ENCODE results near the gene CSAG2. TPM values are rescaled to one million over a fixed set of nuclear protein-coding genes. Genes with fewer than 3 reads are reported as not detected.

CSAG2 gene
- total and polyA plus RNA-seq, 8 donors, result not detected

DNA sequence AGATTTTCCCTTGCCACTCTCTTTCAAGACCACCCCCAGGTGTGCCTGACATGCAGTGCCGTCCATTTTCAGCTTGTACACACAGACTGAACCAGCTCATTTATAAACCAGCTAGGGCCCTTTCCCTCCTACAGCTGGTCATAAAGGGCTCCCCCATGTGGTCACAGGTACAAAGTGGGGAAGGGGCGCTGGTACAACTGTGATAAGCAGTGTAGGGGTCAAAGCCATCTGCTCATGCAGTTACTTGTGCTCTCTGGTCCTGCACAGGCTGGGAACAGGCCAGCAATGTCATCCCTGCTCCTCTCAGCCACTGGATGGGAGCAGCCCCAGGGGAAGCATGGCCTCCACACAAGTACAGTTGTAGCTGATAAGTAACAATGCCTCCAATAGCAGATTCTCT is 50.8 kb downstream of the CSAG2 start:
- H3K9me3 ChIP-seq, result peaks cover 0 to 3% (median 0%) of the 10 kb centered on the region in 4 donors
- H3K4me3 ChIP-seq, result no peak overlapping the region
- H3K27me3 ChIP-seq, result no peaks in the 10 kb centered on the region
- DNase-seq, result no peak
- no peaks in the 10 kb centered on the region for H3K4me1 ChIP-seq
- TF ChIP-seq, protein P1, sequence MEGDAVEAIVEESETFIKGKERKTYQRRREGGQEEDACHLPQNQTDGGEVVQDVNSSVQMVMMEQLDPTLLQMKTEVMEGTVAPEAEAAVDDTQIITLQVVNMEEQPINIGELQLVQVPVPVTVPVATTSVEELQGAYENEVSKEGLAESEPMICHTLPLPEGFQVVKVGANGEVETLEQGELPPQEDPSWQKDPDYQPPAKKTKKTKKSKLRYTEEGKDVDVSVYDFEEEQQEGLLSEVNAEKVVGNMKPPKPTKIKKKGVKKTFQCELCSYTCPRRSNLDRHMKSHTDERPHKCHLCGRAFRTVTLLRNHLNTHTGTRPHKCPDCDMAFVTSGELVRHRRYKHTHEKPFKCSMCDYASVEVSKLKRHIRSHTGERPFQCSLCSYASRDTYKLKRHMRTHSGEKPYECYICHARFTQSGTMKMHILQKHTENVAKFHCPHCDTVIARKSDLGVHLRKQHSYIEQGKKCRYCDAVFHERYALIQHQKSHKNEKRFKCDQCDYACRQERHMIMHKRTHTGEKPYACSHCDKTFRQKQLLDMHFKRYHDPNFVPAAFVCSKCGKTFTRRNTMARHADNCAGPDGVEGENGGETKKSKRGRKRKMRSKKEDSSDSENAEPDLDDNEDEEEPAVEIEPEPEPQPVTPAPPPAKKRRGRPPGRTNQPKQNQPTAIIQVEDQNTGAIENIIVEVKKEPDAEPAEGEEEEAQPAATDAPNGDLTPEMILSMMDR (IDR thresholded peaks at IDR 0.05), result no peak
- no peak for TF ChIP-seq POLR2A (IDR thresholded peaks at IDR 0.05)
- no peak for TF ChIP-seq EP300 (IDR thresholded peaks at IDR 0.05)
- no peak for TF ChIP-seq POLR2AphosphoS5 (IDR thresholded peaks at IDR 0.05)
- no peaks in the 10 kb centered on the region for H3K36me3 ChIP-seq
- intact Hi-C loops (cut with DNase I; ENCODE audit: low total_unique reads), result no loop called here
- 14 to 43% (median 21%) methylated on average over 2 of the region's 2 CpGs for WGBS, 5 donors
- H3K27ac ChIP-seq, result no peak overlapping the region

Other genes with a start within 250 kb of the CSAG2 start
- under 1 TPM in 1 of 5 donors, not detected in 4; 0.18 TPM for gene GABRQ, start 71.4 kb downstream of the CSAG2 start, total RNA-seq
- under 1 TPM in 1 of 3 donors, not detected in 2; 0.05 TPM for gene GABRQ, start 71.4 kb downstream of the CSAG2 start, polyA plus RNA-seq
- gene MAGEA3, start 10.5 kb downstream of the CSAG2 start, total RNA-seq, result not detected
- not detected for gene MAGEA3, start 10.5 kb downstream of the CSAG2 start, polyA plus RNA-seq
- not detected for gene MAGEA2B, start 5.4 kb upstream of the CSAG2 start, total RNA-seq
- gene MAGEA2B, start 5.4 kb upstream of the CSAG2 start, polyA plus RNA-seq, result not detected
- not detected for gene CSAG1, start 24.4 kb upstream of the CSAG2 start, total RNA-seq
- gene CSAG1, start 24.4 kb upstream of the CSAG2 start, polyA plus RNA-seq, result not detected
- not detected for gene MAGEA12, start 24.5 kb upstream of the CSAG2 start, total RNA-seq
- not detected for gene MAGEA12, start 24.5 kb upstream of the CSAG2 start, polyA plus RNA-seq
- gene MAGEA2, start 44.6 kb upstream of the CSAG2 start, total RNA-seq, result not detected
- not detected for gene MAGEA2, start 44.6 kb upstream of the CSAG2 start, polyA plus RNA-seq
- not detected for gene CSAG3, start 49.9 kb upstream of the CSAG2 start, total RNA-seq
- gene CSAG3, start 49.9 kb upstream of the CSAG2 start, polyA plus RNA-seq, result not detected
- not detected for gene MAGEA6, start 60.4 kb upstream of the CSAG2 start, total RNA-seq
- gene MAGEA6, start 60.4 kb upstream of the CSAG2 start, polyA plus RNA-seq, result not detected
- gene CETN2, start 121.5 kb upstream of the CSAG2 start, total RNA-seq, result 10 to 100 TPM in 4 of 5 donors, 1 to 10 TPM in 1; 10.0 to 45.5 (median 29.0) TPM
- 10 to 100 TPM; 29.0 to 33.1 (median 32.4) TPM for gene CETN2, start 121.5 kb upstream of the CSAG2 start, polyA plus RNA-seq
- gene NSDHL, start 121.8 kb upstream of the CSAG2 start, total RNA-seq, result 10 to 100 TPM in 1 of 5 donors, 1 to 10 TPM in 2, under 1 TPM in 2; 0.58 to 45.5 (median 6.8) TPM
- gene NSDHL, start 121.8 kb upstream of the CSAG2 start, polyA plus RNA-seq, result 10 to 100 TPM in 2 of 3 donors, 1 to 10 TPM in 1; 9.5 to 28.3 (median 15.6) TPM
- gene ZNF185, start 188.8 kb upstream of the CSAG2 start, total RNA-seq, result 1 to 10 TPM; 1.2 to 6.5 (median 4.5) TPM
- 10 to 100 TPM in 1 of 3 donors, 1 to 10 TPM in 2; 4.4 to 48.2 (median 4.6) TPM for gene ZNF185, start 188.8 kb upstream of the CSAG2 start, polyA plus RNA-seq

Measured in stomach (tissue), 9 donors.